COLO668 (cell line): Measurements from ENCODE around the gene SNTB2.

Experiments
- DNase-seq: peaks from one replicate; lab custom pipeline; 2025; ENCODE audit not compliant: unreplicated experiment; lab: John Stamatoyannopoulos, UW

The SNTB2 gene

GRCh38 chr16:69315486-69316311 lies 128.7 kb downstream of the SNTB2 start:
- DNase-seq: no peak

- no peak for DNase-seq
These were observed 129.7 kb downstream of the SNTB2 start for GRCh38 chr16:69316595-69317034.

DNA sequence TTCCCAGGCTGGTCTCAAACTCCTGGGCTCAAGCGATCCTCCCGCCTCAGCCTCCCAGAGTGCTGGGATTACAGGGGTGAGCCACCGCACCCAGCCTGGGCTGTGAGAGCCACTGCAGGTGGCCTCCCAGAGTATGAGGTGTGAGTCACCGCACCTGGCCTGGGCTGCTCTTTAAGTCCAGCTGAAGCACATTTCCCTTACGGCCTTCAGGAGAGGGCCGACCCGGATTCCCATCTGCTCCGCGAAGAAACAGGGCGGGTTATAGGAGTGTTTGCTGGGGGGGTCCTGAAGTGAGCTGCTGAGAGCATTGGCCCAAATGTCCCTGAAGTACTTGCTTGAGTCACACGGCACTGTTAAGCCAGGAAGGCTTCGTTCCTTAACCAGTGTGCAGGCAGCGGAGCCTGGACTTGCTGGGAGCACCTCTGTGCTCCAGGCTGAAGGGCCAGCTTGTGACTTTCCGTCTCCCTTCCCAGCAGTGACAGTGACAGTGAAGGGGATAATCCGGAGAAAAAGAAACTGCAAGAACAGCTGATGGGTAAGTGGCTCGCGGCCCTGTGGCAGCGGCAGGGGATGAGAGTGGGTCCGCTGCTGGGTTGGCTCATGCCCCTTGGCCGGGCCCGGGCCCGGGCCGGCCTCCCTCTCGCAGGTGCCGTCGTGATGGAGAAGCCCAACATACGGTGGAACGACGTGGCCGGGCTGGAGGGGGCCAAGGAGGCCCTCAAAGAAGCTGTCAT lies 131.4 kb downstream of the SNTB2 start:
- peak; percentile 55 for DNase-seq

DNA sequence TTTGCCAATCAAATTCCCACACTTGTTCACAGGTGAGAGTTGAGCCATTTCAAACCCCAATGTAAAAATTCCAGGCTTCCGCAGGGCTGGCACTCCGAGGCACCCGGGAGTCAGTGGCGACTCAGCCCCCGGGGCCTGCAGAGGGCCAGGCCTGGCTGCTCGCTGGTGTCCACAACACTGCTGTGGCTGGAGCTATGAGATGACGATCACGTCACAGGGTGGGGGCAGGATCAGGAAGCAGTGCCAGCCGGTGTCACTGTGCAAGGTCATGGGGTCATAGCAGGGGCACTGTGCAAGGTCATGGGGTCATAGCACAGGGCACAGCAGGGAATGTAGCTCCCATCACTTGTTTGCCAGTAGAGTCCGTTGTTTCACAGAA lies 131.9 kb downstream of the SNTB2 start:
- no peak for DNase-seq

GRCh38 chr16:69319381-69319780 lies 132.4 kb downstream of the SNTB2 start:
- DNase-seq: no peak

DNA sequence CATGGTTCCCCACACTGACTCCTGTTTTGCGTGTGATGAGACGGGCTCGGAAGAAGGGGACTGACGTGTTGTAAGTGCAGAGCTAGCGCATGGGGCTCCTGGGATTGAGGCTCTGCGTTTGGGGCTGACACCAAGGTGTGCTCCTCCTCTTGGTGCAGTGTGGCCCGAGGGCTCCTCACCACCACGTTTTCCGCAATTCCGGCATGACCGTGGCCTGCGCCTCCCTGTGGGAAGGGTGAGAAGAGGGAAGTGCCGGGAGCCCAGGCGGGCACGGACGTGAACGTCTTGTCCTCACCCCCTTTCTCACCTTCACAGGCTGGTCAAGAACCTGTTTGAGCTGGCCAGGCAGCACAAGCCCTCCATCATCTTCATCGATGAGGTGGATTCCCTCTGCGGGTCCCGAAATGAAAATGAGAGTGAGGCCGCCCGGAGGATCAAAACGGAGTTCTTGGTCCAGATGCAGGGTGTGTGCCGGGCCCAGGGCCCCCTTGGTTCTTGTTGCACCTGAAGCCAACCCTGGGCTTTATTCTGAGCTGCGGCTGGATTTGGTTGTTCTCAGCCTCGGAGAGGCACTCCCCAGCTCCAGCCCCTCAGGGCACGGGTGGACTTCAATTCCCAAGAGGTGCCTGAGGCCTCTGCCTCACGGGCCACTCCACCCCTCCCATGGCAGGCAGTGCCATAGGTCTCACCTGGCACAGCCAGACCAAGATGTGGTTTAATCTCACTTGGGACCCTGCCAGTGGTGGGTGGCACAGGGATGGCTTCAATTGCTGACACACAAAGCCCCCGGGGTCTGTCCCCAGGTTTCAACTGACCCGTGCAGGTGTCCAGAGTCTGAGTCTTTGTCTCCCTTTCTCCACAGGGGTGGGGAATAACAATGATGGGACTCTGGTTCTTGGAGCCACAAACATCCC lies 133.1 kb downstream of the SNTB2 start:
- DNase-seq: no peak

- DNase-seq: no peak
These were observed 133.7 kb downstream of the SNTB2 start for GRCh38 chr16:69320740-69321073.

GRCh38 chr16:69321080-69321479 lies 134.1 kb downstream of the SNTB2 start:
- DNase-seq: no peak

DNA sequence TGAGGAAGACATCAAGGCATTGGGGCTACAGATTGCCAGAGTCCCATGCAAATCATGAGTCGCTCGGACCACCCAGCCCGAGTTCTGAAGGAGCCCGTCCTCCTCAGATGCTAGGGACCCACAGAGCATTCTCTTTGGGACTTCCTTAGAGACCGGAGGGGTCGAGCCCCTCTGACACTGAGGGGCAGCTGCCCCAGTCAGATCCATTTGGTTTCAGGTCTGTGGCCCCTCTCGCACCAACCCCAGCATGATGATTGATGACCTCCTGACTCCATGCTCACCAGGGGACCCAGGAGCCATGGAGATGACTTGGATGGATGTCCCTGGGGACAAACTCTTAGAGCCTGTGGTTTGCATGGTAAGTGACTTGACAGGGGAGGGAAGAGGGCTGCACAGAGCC lies 135.4 kb downstream of the SNTB2 start:
- no peak for DNase-seq

GRCh38 chr16:69323415-69323814 lies 136.5 kb downstream of the SNTB2 start:
- DNase-seq: no peak

- peak; percentile 57 for DNase-seq
These were observed 137.1 kb downstream of the SNTB2 start for GRCh38 chr16:69324013-69324531.

GRCh38 chr16:69324585-69325253 lies 137.8 kb downstream of the SNTB2 start:
- no peak for DNase-seq

DNA sequence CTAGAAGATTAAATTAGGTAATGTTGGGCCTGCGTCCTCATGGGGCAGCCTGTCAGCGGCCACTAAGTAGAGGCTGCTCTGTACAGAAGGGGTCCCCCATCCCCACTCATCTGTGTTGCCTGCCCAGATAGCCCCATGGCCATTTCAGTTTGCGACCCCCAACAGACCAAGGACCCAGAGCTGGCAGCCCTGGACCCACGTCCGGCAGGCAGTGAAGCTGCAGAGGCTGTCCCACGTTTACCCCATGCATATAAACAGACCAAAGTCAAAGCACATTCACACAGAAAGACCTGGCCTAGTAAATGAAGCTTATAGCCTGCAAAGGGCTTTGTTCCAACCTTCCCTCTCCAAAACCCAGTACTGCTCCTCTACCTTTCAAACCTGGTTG lies 138.8 kb downstream of the SNTB2 start:
- DNase-seq: no peak

DNA sequence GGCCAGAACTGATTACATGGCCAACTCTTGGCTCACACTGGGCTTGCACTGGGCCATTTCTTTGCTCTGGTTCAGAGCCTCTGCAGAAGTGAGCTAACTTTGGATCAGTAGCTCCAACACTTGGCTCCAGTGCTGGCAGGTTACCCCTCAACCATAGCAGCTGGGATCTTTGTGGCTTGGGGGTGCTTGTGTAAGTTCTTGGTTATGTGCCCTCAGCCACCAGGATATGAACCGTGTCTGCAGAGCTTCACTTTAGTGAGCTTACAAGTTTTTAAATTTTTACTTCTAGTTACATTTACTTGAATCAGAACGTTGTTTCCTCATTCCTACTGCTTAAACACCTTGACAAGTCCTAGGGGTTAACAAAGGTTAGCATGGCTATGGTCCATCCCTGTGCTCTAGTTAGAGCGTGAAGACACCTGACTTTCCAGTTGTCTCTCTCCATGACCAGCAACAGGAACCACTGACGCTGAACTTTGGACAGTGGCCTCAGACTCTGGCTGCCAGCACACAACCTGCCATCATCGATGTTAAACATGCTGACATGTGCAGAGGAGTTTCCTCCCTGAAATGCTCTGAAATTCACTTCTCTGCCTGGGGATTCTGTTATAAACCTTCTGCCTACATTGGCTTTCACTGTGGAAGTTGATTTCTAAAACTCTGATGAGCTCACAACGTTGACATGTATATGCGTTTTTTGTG lies 139.4 kb downstream of the SNTB2 start:
- DNase-seq: peak; percentile 10

DNA sequence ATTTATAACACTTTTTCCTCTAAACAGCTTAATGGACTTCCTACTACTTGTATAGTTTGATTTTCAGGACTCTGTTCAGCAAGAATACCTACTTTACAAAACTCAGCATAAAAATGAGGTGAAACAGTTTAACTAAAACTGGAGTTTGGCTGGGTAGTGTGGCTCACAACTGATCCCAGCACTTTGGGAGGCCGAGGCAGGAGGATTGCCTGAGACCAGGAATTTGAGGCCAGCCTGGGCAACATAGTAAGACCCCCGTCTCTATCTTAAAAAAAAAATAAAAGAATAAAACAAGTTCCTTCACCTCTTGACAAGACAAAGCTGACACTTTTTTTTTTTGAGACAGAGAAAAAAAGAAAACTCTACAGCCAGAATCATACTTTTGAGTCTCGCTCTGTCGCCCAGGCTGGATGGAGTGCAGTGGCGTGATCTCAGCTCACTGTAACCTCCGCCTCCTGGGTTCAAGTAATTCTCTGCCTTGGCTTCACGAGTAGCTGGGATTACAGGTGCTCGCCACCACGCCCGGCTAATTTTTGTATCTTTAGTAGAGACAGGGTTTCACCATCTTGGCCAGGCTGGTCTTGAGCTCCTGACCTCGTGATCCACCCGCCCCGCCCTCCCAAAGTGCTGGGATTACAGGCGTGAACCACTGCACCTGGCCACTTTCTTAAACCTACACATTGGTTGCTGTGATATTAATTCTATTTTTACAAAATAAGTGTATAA lies 140.8 kb downstream of the SNTB2 start:
- no peak for DNase-seq

DNA sequence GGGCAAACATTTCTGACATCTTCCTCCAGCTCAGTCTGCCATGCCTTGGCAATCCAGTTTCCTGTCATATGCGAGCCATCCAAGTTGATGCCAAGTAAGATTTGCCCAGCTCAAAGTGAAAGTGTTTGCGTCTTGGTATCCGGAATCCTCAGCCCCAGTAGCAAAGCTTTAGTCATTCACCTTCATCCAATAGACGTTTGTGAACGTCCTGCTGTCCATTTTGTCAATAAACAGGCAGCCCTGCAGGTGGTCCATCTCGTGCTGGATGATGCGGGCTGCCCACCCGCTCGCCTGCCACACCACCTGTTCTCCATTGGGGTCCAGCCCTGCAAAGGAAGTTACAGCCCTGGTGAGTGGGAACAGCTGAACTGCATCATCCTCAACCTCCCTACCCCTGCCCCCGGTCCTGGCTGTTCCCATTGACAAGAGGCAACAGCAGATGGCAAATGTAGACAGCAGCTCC lies 141.9 kb downstream of the SNTB2 start:
- peak; percentile 11 for DNase-seq

GRCh38 chr16:69329369-69330285 lies 142.7 kb downstream of the SNTB2 start:
- DNase-seq: peak; percentile 67
